ENCODE results near the gene SPNS1. TPM values are rescaled to one million over a fixed set of nuclear protein-coding genes. Genes with fewer than 3 reads are reported as not detected.
"Not testable (repeated sequence)": the region's sequence is repeated elsewhere in the genome, so short reads cannot be mapped to it uniquely, and the experiment has no call there.

Gene SPNS1
- total RNA-seq, 1 experiment from 2014 or later, result 72.0 TPM

DNA sequence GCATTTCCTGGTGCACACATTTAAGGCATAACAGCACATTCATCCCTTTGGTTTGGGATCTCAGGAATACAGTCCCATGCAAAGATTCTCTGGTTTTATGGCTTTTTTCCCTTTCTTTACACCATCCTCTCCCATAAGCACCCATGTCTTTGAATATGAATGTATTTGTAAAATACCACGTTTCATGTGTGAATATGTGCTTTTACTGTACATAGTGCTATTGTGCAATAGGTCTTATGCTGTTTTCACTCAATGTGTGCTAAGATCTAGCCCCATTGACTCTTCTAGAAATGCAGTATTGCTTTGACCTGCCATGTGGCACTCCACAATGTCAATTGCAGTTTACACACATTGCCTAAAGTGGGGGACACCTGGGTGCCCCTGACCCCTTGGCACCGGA lies 10.1 kb upstream of the SPNS1 start:
- no peaks in the 10 kb centered on the region for H3K36me3 ChIP-seq (ENCODE audit: low read depth)
- no peak overlapping the region for H3K4me2 ChIP-seq
- H3K4me3 ChIP-seq, result no peak overlapping the region
- H3K27ac ChIP-seq, result no peak overlapping the region
- no peaks in the 10 kb centered on the region for H3K79me2 ChIP-seq (ENCODE audit: low read depth)
- no TSS peak for BruUV-seq (replicated peaks)
- H3K27me3 ChIP-seq (ENCODE audit: insufficient read depth, low read depth), result no peaks in the 10 kb centered on the region
- no peak overlapping the region for H2AFZ ChIP-seq
- POLR2A ChIA-PET (ENCODE audit: unreplicated experiment), result no interaction called here
- H3F3A ChIP-seq (ENCODE audit: insufficient read depth, low read depth), result peaks cover 13% of the 10 kb centered on the region; the same call in 1 of the 2 replicates
- H3K9me2 ChIP-seq (ENCODE audit: insufficient read depth), result no peaks in the 10 kb centered on the region
- no peaks in the 10 kb centered on the region for H3K9me3 ChIP-seq (ENCODE audit: insufficient read depth, low read depth)
- intact Hi-C loops (cut with micrococcal nuclease; ENCODE audit: unreplicated experiment), result no loop called here
- CTCF ChIA-PET, result no interaction called here
- no peak for DNase-seq
- H4K20me1 ChIP-seq (ENCODE audit: insufficient read depth), result no peaks in the 10 kb centered on the region
- no peaks in the 10 kb centered on the region for H3K4me1 ChIP-seq (replicated peaks; ENCODE audit: insufficient read depth)
- TF ChIP-seq EZH2 (IDR thresholded peaks at IDR 0.05; ENCODE audit: low read depth) (no peak), CTCF (conservative IDR thresholded peaks at IDR 0.05) (no peak)

DNA sequence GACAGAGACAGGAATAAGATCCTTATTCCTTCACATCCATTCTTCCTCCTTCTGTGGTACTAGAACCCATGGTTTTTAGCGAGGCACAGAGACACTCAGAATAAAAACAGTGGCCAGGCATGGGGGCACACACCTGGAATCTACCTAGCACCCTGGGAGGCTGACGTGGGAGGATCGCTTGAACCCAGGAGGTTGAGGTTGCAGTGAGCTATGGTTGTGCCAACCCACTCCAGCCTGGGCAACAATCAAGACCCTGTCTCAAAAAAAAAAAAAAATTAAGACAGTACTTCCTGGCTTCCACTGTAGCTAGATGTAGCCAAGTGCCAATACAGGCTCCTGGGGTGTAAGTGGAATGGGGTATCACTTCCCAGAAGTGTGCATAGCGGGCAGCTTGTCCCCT lies 7.4 kb upstream of the SPNS1 start:
- H3K79me2 ChIP-seq (ENCODE audit: low read depth), result no peaks in the 10 kb centered on the region
- H3K4me3 ChIP-seq, result no peak overlapping the region
- H3F3A ChIP-seq (ENCODE audit: insufficient read depth, low read depth), result peaks cover 13% of the 10 kb centered on the region; the same call in 1 of the 2 replicates
- ChIA-PET CTCF (no interaction called here), POLR2A (ENCODE audit: unreplicated experiment) (no interaction called here)
- H3K9me2 ChIP-seq (ENCODE audit: insufficient read depth), result no peaks in the 10 kb centered on the region
- H3K4me2 ChIP-seq, result no peak overlapping the region
- intact Hi-C loops (cut with micrococcal nuclease; ENCODE audit: unreplicated experiment), result no loop called here
- no peaks in the 10 kb centered on the region for H4K20me1 ChIP-seq (ENCODE audit: insufficient read depth)
- BruUV-seq (replicated peaks), result no TSS peak
- H3K9me3 ChIP-seq (ENCODE audit: insufficient read depth, low read depth), result no peaks in the 10 kb centered on the region
- no peaks in the 10 kb centered on the region for H3K4me1 ChIP-seq (replicated peaks; ENCODE audit: insufficient read depth)
- no peaks in the 10 kb centered on the region for H3K27me3 ChIP-seq (ENCODE audit: insufficient read depth, low read depth)
- H2AFZ ChIP-seq, result no peak overlapping the region
- TF ChIP-seq EZH2 (IDR thresholded peaks at IDR 0.05; ENCODE audit: low read depth) (no peak), CTCF (conservative IDR thresholded peaks at IDR 0.05) (no peak)
- no peak for DNase-seq
- H3K36me3 ChIP-seq (ENCODE audit: low read depth), result no peaks in the 10 kb centered on the region
- H3K27ac ChIP-seq, result no peak overlapping the region

- H3K4me3 ChIP-seq; H3K79me2 ChIP-seq (ENCODE audit: low read depth); H3K36me3 ChIP-seq (ENCODE audit: low read depth); H3K27ac ChIP-seq; DNase-seq; H2AFZ ChIP-seq; H3K4me2 ChIP-seq; H3K9me3 ChIP-seq (ENCODE audit: insufficient read depth, low read depth); BruUV-seq (replicated peaks); H3K27me3 ChIP-seq (ENCODE audit: insufficient read depth, low read depth); CTCF ChIA-PET; H4K20me1 ChIP-seq (ENCODE audit: insufficient read depth); POLR2A ChIA-PET (ENCODE audit: unreplicated experiment); H3K4me1 ChIP-seq (replicated peaks; ENCODE audit: insufficient read depth); H3K9me2 ChIP-seq (ENCODE audit: insufficient read depth): not testable (repeated sequence)
- H3F3A ChIP-seq (ENCODE audit: insufficient read depth, low read depth), result peaks cover 22% of the 10 kb centered on the region; the same call in 1 of the 2 replicates
- intact Hi-C loops (cut with micrococcal nuclease; ENCODE audit: unreplicated experiment), result loop anchor here (10.0 kb wide), 1 partner anchor 755 kb away; no protein-coding TSS in a partner anchor
Measured at GRCh38 chr16:28969696-28970095, 4.9 kb upstream of the SPNS1 start.

GRCh38 chr16:28974007-28974436 lies 556 bp upstream of the SPNS1 start:
- DNase-seq, result peak; percentile 51 to 67
- Histone ChIP-seq H3K4me1 (replicated peaks; ENCODE audit: insufficient read depth) (peaks cover 7% of the 10 kb centered on the region), H3K4me2 (peak overlapping the region; percentile 89), H3K79me2 (ENCODE audit: low read depth) (peaks cover 18% of the 10 kb centered on the region), H4K20me1 (ENCODE audit: insufficient read depth) (no peaks in the 10 kb centered on the region), H3F3A (ENCODE audit: insufficient read depth, low read depth) (peaks cover 17% of the 10 kb centered on the region; the same call in 1 of the 2 replicates), H2AFZ (peak overlapping the region; percentile 92), H3K36me3 (ENCODE audit: low read depth) (0 out of 2 replicates have a peak, but pooled peaks cover 6% of the 10 kb centered on the region), H3K9me3 (ENCODE audit: insufficient read depth, low read depth) (no peaks in the 10 kb centered on the region), H3K9me2 (ENCODE audit: insufficient read depth) (no peaks in the 10 kb centered on the region), H3K27ac (peak overlapping the region; percentile 62), H3K4me3 (peak overlapping the region; percentile 94), H3K27me3 (ENCODE audit: insufficient read depth, low read depth) (no peaks in the 10 kb centered on the region)
- ChIA-PET CTCF (interaction anchor here (0.6 to 0.7 kb wide), 3 partner anchors 26 to 874 kb away, joined by 3 read pairs; no protein-coding TSS in a partner anchor), POLR2A (ENCODE audit: unreplicated experiment) (interaction anchor here (0.5 to 0.7 kb wide), 2 partner anchors 129 to 793 kb away, joined by 3 to 5 read pairs; no protein-coding TSS in a partner anchor)
- TF ChIP-seq CTCF (conservative IDR thresholded peaks at IDR 0.05), result peak; percentile 77
- TF ChIP-seq EZH2 (IDR thresholded peaks at IDR 0.05; ENCODE audit: low read depth), result no peak
- intact Hi-C loops (cut with micrococcal nuclease; ENCODE audit: unreplicated experiment), result loop anchor here (10.0 kb wide), 1 partner anchor 751 kb away; no protein-coding TSS in a partner anchor
- BruUV-seq (replicated peaks), result TSS peak; percentile 96

Data from PC-9 (cell line).